IPS-NIHi11 (cell line): ENCODE results near the gene KRTAP5-10.
"Not testable (repeated sequence)": the region's sequence is repeated elsewhere in the genome, so short reads cannot be mapped to it uniquely, and the experiment has no call there.

Source experiments
- DNase-seq: peaks from one replicate; pipeline ENCODE4 v3.0.0; 2012; ENCODE audit warnings: mixed read lengths, low spot score

KRTAP5-10 gene

DNA sequence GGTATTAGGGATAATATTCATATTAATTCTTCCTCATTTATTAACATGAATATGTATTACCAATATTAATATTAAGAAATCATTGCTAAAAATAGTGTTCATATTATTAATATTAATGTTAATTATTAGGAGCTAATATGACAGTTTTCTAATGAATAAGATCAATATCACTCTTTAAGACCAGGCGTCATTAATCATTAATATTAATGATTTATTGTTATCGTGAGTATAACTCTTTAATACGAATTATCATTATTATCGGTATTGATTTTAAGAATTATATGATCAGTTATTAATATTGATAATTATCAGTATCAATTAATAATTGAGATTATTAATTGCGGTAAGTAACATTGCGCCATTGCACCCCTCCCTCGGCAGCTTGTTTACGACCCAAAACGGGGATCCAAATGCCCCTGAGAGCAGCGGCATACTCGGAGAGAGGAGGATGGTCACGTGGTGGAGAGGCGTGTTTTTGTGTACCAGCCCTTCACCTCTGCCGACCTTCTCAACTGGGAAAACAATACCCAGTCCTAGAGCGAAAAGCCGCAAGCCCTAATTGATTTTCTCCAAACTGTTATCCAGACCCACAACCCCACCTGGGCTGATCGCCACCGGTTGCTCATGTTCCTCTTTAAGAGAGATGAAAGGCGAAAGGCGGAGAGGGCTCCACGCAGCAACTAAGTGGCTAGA is 46.0 kb downstream of the KRTAP5-10 start:
- DNase-seq: not testable (repeated sequence)

DNA sequence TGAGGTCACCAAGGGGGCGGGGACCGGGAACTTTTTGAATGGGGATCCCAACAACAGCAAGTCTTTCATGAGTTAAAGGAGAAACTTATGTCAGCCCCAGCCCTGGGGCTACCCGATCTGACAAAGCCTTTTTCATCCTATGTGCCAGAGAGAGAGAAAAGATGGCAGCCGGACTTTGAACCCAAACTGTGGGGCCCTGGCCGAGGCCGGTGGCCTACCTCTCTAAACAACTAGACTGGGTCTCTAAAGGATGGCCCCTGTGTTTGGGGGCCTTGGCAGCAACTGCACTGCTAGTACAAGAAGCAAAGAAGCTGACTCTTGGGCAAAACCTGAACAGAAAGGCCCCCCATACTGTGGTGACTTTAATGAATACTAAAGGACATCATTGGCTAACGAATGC is 48.6 kb downstream of the KRTAP5-10 start:
- DNase-seq: not testable (repeated sequence)

DNA sequence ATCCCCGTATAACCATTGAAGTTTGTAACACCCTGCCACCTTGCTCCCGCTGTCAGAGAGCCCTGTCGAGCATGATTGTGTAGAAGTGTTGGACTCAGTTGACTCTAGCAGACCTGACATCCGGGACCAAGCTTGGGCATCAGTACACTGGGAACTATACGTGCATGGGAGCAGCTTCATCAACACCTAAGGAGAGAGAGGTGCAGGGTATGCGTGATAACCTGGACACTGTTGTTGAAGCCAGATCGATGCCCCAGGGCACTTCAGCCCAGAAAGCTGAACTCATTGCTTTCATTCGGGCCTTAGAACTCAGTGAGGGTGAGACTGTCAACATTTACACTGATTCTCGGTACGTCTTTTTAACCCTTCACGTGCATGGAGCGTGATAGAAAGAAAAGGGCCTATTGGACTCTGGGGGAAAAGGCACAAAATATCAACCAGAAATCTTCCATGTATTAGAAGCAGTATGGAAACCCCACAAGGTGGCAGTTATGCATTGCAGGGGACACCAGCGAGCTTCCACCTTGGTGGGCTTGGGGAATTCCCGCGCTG is 49.1 kb downstream of the KRTAP5-10 start:
- DNase-seq: not testable (repeated sequence)

DNA sequence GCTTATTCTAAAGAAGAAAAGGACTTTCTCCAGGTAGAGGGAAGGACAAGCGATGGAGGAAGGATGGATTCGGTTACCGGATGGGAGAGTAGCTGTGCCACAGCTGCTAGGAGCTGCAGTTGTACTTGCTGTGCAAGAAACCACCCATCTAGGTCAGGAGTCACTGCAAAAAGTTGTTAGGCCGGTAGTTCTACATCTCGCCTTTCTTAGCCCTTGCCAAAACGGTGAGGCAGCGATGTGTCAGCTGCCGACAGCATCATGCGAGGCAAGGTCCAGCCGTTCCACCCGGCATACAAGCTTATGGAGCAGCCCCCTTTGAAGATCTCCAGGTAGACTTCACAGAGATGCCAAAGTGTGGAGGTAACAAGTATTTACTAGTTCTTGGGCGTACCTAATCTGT is 49.6 kb downstream of the KRTAP5-10 start:
- DNase-seq: not testable (repeated sequence)
